ENCODE results near the gene SANBR. TPM values are rescaled to one million over a fixed set of nuclear protein-coding genes. Genes with fewer than 3 reads are reported as not detected.

SANBR gene
- total and polyA plus RNA-seq, 2 of the 13 experiments (the other 11 are each of a cell fraction or from before 2014, with no cell fraction given) = 9.8 to 20.9 TPM

GRCh38 chr2:61090386-61090921, 24.8 kb downstream of the SANBR start (continued):
- TF ChIP-seq FOXK2 (IDR thresholded peaks at IDR 0.05) (peak; percentile 85), IKZF1 (IDR thresholded peaks at IDR 0.05) (no peak), ZNF136 (CRISPR knock-in tag; IDR thresholded peaks at IDR 0.05; ENCODE audit: low read depth) (no peak), MEIS2 (CRISPR knock-in tag; IDR thresholded peaks at IDR 0.05) (peak; percentile 58; the same call in 1 of the 2 replicates), ZFP90 (CRISPR knock-in tag; IDR thresholded peaks at IDR 0.05; ENCODE audit: borderline replicate concordance) (peak; percentile 60; the same call in 1 of the 2 replicates), ZMYM2 (CRISPR knock-in tag; IDR thresholded peaks at IDR 0.05) (peak; percentile 92; the same call in 1 of the 2 replicates), CEBPG (CRISPR knock-in tag; IDR thresholded peaks at IDR 0.05) (peak; percentile 94), ZNF564 (CRISPR knock-in tag; IDR thresholded peaks at IDR 0.05) (no peak), MTF2 (CRISPR knock-in tag; IDR thresholded peaks at IDR 0.05; ENCODE audit: borderline replicate concordance) (no peak), ELF4 (CRISPR knock-in tag; IDR thresholded peaks at IDR 0.05; ENCODE audit: borderline replicate concordance) (no peak), CBX5 (CRISPR knock-in tag; IDR thresholded peaks at IDR 0.05; ENCODE audit: borderline replicate concordance) (peak; percentile 76; the same call in 1 of the 2 replicates), SMARCC2 (IDR thresholded peaks at IDR 0.05) (0 out of 2 replicates have a peak, but pooled peaks have one; percentile 22), ZNF207 (IDR thresholded peaks at IDR 0.05; ENCODE audit: borderline replicate concordance) (no peak), ZHX1 (CRISPR knock-in tag; IDR thresholded peaks at IDR 0.05; ENCODE audit: low read depth) (peak; percentile 81), REST (IDR thresholded peaks at IDR 0.05; ENCODE audit: borderline replicate concordance in 1 of 2, low read depth in 1 of 2, low read length in 2 of 2) (peak in 1 of 2 experiments; percentile 11; a peak in 1 of 4 replicates), SMYD3 (CRISPR knock-in tag; IDR thresholded peaks at IDR 0.05) (no peak), MTA1 (CRISPR knock-in tag; IDR thresholded peaks at IDR 0.05; ENCODE audit: borderline replicate concordance) (no peak), ZBTB4 (CRISPR knock-in tag; IDR thresholded peaks at IDR 0.05; ENCODE audit: borderline replicate concordance) (peak; percentile 94; the same call in 1 of the 2 replicates), HDAC2 (CRISPR knock-in tag; IDR thresholded peaks at IDR 0.05) (peak; percentile 90), ATF3 (CRISPR knock-in tag; IDR thresholded peaks at IDR 0.05) (peak; percentile 83), FOXA1 (IDR thresholded peaks at IDR 0.05) (no peak), FOXA1 (CRISPR knock-in tag; IDR thresholded peaks at IDR 0.05) (peak; percentile 52; the same call in 1 of the 2 replicates)
